NCI-H1105 (cell line): Measurements from ENCODE around the gene DUSP19.

Source experiments
- DNase-seq: peaks from one replicate; lab custom pipeline; 2025; lab: John Stamatoyannopoulos, UW

The DUSP19 gene

GRCh38 chr2:183068561-183068960, 10.0 kb upstream of the DUSP19 start:
- DNase-seq, result no peak

- DNase-seq, result no peak
These were observed 9.4 kb upstream of the DUSP19 start for GRCh38 chr2:183069174-183069573.

- DNase-seq, result no peak
These were observed 7.4 kb upstream of the DUSP19 start for GRCh38 chr2:183070942-183071844.

GRCh38 chr2:183072177-183072576, 6.4 kb upstream of the DUSP19 start:
- DNase-seq, result no peak

- DNase-seq, result no peak
These were observed 434 bp upstream of the DUSP19 start for GRCh38 chr2:183078163-183078463.

- no peak for DNase-seq
These were observed 710 bp downstream of the DUSP19 start for GRCh38 chr2:183079139-183079775.

- DNase-seq, result no peak
These were observed 3.4 kb downstream of the DUSP19 start for GRCh38 chr2:183081911-183082310.

GRCh38 chr2:183088061-183088460, 9.5 kb downstream of the DUSP19 start:
- no peak for DNase-seq

GRCh38 chr2:183089192-183089851, 10.8 kb downstream of the DUSP19 start:
- DNase-seq, result no peak

- no peak for DNase-seq
These were observed 12.9 kb downstream of the DUSP19 start for GRCh38 chr2:183091318-183091953.

- DNase-seq, result no peak
These were observed 13.4 kb downstream of the DUSP19 start for GRCh38 chr2:183091954-183092345.

GRCh38 chr2:183093857-183094657, 15.5 kb downstream of the DUSP19 start:
- DNase-seq, result no peak

- DNase-seq, result no peak
These were observed 27.0 kb downstream of the DUSP19 start for GRCh38 chr2:183105402-183106134.

GRCh38 chr2:183112577-183112976, 34.0 kb downstream of the DUSP19 start:
- no peak for DNase-seq

- no peak for DNase-seq
These were observed 35.1 kb downstream of the DUSP19 start for GRCh38 chr2:183113630-183114029.

- no peak for DNase-seq
These were observed 38.7 kb downstream of the DUSP19 start for GRCh38 chr2:183117226-183117625.

GRCh38 chr2:183123117-183123958, 44.8 kb downstream of the DUSP19 start:
- no peak for DNase-seq

- DNase-seq, result no peak
These were observed 45.3 kb downstream of the DUSP19 start for GRCh38 chr2:183123959-183124221.

GRCh38 chr2:183124222-183124956, 45.8 kb downstream of the DUSP19 start, which contains the start of gene NUP35:
TSS of gene NUP35 (plus strand) at chr2:183124443. CDS start at chr2:183124458, 15 bp downstream.
- DNase-seq, result peak; percentile 90

GRCh38 chr2:183124957-183125255, 46.4 kb downstream of the DUSP19 start:
- no peak for DNase-seq
